WTC11 (cell line): ENCODE measurements around the gene SCYL3. TPM values are rescaled to one million over a fixed set of nuclear protein-coding genes. Genes with fewer than 3 reads are reported as not detected.

Source experiments
- ATAC-seq: fragments of 200-7000 bp; cut with Tn5 transposase; 2 replicates; pipeline ENCODE4 v1.10.0; 2021; ENCODE audit warnings: mild to moderate bottlenecking, moderate library complexity
- CTCF ChIA-PET: fragments of 300-600 bp; sonication (Branson Sonifier 250); formaldehyde crosslinking; loops from one replicate; lab custom pipeline; 2021; ENCODE audit warnings: antibody characterized with exemption; lab: Charles Lee
- POLR2A ChIA-PET: fragments of 350-600 bp; sonication (Branson Sonifier 250); formaldehyde crosslinking; loops from one replicate; lab custom pipeline; 2021; ENCODE audit warnings: antibody characterized with exemption; lab: Charles Lee
- DNase-seq: peaks from one replicate; pipeline ENCODE4 v3.0.0; 2021; ENCODE audit warnings: low spot score
- H3K27ac Mint-ChIP-seq: 2 replicates; pipeline ENCODE4 v1.8.0; 2021; ENCODE audit warnings: mixed read lengths
- H3K27me3 Mint-ChIP-seq: 2 replicates; pipeline ENCODE4 v1.8.0; 2021; ENCODE audit warnings: low read depth, mild to moderate bottlenecking, moderate library complexity, mixed read lengths
- H3K36me3 Mint-ChIP-seq: 2 replicates; pipeline ENCODE4 v1.8.0; 2021; ENCODE audit warnings: mixed read lengths
- H3K4me1 Mint-ChIP-seq: 2 replicates; pipeline ENCODE4 v1.8.0; 2022; ENCODE audit warnings: mixed read lengths
- H3K4me3 Mint-ChIP-seq: 2 replicates; pipeline ENCODE4 v1.8.0; 2021; ENCODE audit warnings: mild to moderate bottlenecking, moderate library complexity, mixed read lengths
- H3K9me3 Mint-ChIP-seq: 2 replicates; pipeline ENCODE4 v1.8.0; 2021; ENCODE audit warnings: mixed read lengths
- AFF4 ChIP-seq: sonication (generic); formaldehyde crosslinking; IDR thresholded peaks from 2 replicates; pipeline ENCODE4 v1.8.1; 2023; ENCODE audit warnings: mild to moderate bottlenecking, missing genetic modification reagents, borderline replicate concordance
- ATF6 ChIP-seq: sonication (generic); formaldehyde crosslinking; IDR thresholded peaks from 2 replicates; pipeline ENCODE4 v1.8.1; 2023; ENCODE audit warnings: mild to moderate bottlenecking, missing genetic modification reagents
- CREB1 ChIP-seq: sonication (generic); formaldehyde crosslinking; IDR thresholded peaks from 2 replicates; pipeline ENCODE4 v1.8.0; 2023; ENCODE audit warnings: mild to moderate bottlenecking, missing genetic modification reagents
- HMGA2 ChIP-seq: fragments of 250-450 bp; sonication (Bioruptor Pico); IDR thresholded peaks from 2 replicates; pipeline ENCODE4 v1.4.0; 2021; ENCODE audit warnings: mild to moderate bottlenecking, moderate library complexity
- HMGXB4 ChIP-seq: sonication (generic); formaldehyde crosslinking; IDR thresholded peaks from 2 replicates; pipeline ENCODE4 v1.8.1; 2023; ENCODE audit warnings: mild to moderate bottlenecking, moderate library complexity, missing genetic modification reagents
- STAT6 ChIP-seq: sonication (generic); formaldehyde crosslinking; conservative IDR thresholded peaks from 2 replicates; pipeline ENCODE4 v1.8.1; 2023; ENCODE audit warnings: mild to moderate bottlenecking, low read depth, missing genetic modification reagents, moderate library complexity
- ZBTB43 ChIP-seq: sonication (generic); formaldehyde crosslinking; IDR thresholded peaks from 2 replicates; pipeline ENCODE4 v1.8.1; 2023; ENCODE audit warnings: mild to moderate bottlenecking, missing genetic modification reagents
- ZNF232 ChIP-seq: sonication (generic); formaldehyde crosslinking; IDR thresholded peaks from 2 replicates; pipeline ENCODE4 v1.8.0; 2022; ENCODE audit warnings: mild to moderate bottlenecking, missing genetic modification reagents
- ZNF416 ChIP-seq: fragments of 250-450 bp; sonication (Bioruptor Pico); IDR thresholded peaks from 2 replicates; pipeline ENCODE4 v1.9.0; 2021; ENCODE audit warnings: mild to moderate bottlenecking, inconsistent platforms
- ZNF532 ChIP-seq: fragments of 250-450 bp; sonication (Bioruptor Pico); IDR thresholded peaks from 2 replicates; pipeline ENCODE4 v1.9.0; 2021; ENCODE audit warnings: mild to moderate bottlenecking, borderline replicate concordance
- total RNA-seq: library from RNA; stranded (reverse); gene quantifications from 3 replicates; pipeline ENCODE4 v1.2.3, GENCODE V29; 2021
- TF ChIP-seq, protein P1 (sequence below): sonication (generic); formaldehyde crosslinking; IDR thresholded peaks from 2 replicates; pipeline ENCODE4 v1.8.0; 2022; ENCODE audit warnings: mild to moderate bottlenecking, missing genetic modification reagents
- TF ChIP-seq, protein P2 (sequence below): sonication (generic); formaldehyde crosslinking; IDR thresholded peaks from 2 replicates; pipeline ENCODE4 v1.8.1; 2023; ENCODE audit warnings: mild to moderate bottlenecking, missing genetic modification reagents, moderate library complexity
- TF ChIP-seq, protein P3 (sequence below): fragments of 200-600 bp; IDR thresholded peaks from 2 replicates; pipeline ENCODE4 v1.8.0; 2022; ENCODE audit warnings: antibody characterized with exemption
- TF ChIP-seq, protein P4 (sequence below): fragments of 250-450 bp; sonication (Bioruptor Pico); IDR thresholded peaks from 2 replicates; pipeline ENCODE4 v1.9.0; 2021; ENCODE audit warnings: moderate library complexity, mild to moderate bottlenecking, inconsistent platforms, borderline replicate concordance

The SCYL3 gene
- total RNA-seq, 1 experiment from 2014 or later = 5.3 TPM

- DNase-seq (no peak), ATAC-seq (no peak)
- H3K36me3 Mint-ChIP-seq = peaks cover 73% of the 10 kb centered on the region
- no peak overlapping the region for H3K27ac Mint-ChIP-seq
- no peaks in the 10 kb centered on the region for H3K27me3 Mint-ChIP-seq
- H3K4me1 Mint-ChIP-seq = no peaks in the 10 kb centered on the region
- CTCF ChIA-PET = no interaction called here
- H3K9me3 Mint-ChIP-seq = peaks cover 10% of the 10 kb centered on the region
- no peak overlapping the region for H3K4me3 Mint-ChIP-seq
- POLR2A ChIA-PET = no interaction called here
- TF ChIP-seq ZNF416 (no peak), ZBTB43 (CRISPR knock-in tag) (no peak), STAT6 (CRISPR knock-in tag) (no peak), ZNF232 (CRISPR knock-in tag) (no peak), CREB1 (CRISPR knock-in tag) (no peak), AFF4 (CRISPR knock-in tag) (no peak), ATF6 (CRISPR knock-in tag) (no peak), HMGXB4 (CRISPR knock-in tag) (no peak), ZNF532 (CRISPR knock-in tag) (no peak), HMGA2 (CRISPR knock-in tag) (no peak)
- TF ChIP-seq, protein P1, sequence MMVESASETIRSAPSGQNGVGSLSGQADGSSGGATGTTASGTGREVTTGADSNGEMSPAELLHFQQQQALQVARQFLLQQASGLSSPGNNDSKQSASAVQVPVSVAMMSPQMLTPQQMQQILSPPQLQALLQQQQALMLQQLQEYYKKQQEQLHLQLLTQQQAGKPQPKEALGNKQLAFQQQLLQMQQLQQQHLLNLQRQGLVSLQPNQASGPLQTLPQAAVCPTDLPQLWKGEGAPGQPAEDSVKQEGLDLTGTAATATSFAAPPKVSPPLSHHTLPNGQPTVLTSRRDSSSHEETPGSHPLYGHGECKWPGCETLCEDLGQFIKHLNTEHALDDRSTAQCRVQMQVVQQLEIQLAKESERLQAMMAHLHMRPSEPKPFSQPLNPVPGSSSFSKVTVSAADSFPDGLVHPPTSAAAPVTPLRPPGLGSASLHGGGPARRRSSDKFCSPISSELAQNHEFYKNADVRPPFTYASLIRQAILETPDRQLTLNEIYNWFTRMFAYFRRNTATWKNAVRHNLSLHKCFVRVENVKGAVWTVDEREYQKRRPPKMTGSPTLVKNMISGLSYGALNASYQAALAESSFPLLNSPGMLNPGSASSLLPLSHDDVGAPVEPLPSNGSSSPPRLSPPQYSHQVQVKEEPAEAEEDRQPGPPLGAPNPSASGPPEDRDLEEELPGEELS (CRISPR knock-in tag) = no peak
- TF ChIP-seq, protein P2, sequence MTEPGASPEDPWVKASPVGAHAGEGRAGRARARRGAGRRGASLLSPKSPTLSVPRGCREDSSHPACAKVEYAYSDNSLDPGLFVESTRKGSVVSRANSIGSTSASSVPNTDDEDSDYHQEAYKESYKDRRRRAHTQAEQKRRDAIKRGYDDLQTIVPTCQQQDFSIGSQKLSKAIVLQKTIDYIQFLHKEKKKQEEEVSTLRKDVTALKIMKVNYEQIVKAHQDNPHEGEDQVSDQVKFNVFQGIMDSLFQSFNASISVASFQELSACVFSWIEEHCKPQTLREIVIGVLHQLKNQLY = no peak
- TF ChIP-seq, protein P3, sequence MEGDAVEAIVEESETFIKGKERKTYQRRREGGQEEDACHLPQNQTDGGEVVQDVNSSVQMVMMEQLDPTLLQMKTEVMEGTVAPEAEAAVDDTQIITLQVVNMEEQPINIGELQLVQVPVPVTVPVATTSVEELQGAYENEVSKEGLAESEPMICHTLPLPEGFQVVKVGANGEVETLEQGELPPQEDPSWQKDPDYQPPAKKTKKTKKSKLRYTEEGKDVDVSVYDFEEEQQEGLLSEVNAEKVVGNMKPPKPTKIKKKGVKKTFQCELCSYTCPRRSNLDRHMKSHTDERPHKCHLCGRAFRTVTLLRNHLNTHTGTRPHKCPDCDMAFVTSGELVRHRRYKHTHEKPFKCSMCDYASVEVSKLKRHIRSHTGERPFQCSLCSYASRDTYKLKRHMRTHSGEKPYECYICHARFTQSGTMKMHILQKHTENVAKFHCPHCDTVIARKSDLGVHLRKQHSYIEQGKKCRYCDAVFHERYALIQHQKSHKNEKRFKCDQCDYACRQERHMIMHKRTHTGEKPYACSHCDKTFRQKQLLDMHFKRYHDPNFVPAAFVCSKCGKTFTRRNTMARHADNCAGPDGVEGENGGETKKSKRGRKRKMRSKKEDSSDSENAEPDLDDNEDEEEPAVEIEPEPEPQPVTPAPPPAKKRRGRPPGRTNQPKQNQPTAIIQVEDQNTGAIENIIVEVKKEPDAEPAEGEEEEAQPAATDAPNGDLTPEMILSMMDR = no peak
- TF ChIP-seq, protein P4, sequence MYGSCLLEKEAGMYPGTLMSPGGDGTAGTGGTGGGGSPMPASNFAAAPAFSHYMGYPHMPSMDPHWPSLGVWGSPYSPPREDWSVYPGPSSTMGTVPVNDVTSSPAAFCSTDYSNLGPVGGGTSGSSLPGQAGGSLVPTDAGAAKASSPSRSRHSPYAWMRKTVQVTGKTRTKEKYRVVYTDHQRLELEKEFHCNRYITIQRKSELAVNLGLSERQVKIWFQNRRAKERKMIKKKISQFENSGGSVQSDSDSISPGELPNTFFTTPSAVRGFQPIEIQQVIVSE (CRISPR knock-in tag) = no peak
Observed at GRCh38 chr1:169867012-169867675, 26.6 kb downstream of the SCYL3 start.
